NCI-H187 (cell line): Measurements from ENCODE around the gene UMPS.
"Not testable (repeated sequence)": the region's sequence is repeated elsewhere in the genome, so short reads cannot be mapped to it uniquely, and the experiment has no call there.

Experiments
- DNase-seq, 2 experiments: peaks; one replicate each; lab custom pipeline; 2025; lab: John Stamatoyannopoulos, UW

UMPS gene

DNA sequence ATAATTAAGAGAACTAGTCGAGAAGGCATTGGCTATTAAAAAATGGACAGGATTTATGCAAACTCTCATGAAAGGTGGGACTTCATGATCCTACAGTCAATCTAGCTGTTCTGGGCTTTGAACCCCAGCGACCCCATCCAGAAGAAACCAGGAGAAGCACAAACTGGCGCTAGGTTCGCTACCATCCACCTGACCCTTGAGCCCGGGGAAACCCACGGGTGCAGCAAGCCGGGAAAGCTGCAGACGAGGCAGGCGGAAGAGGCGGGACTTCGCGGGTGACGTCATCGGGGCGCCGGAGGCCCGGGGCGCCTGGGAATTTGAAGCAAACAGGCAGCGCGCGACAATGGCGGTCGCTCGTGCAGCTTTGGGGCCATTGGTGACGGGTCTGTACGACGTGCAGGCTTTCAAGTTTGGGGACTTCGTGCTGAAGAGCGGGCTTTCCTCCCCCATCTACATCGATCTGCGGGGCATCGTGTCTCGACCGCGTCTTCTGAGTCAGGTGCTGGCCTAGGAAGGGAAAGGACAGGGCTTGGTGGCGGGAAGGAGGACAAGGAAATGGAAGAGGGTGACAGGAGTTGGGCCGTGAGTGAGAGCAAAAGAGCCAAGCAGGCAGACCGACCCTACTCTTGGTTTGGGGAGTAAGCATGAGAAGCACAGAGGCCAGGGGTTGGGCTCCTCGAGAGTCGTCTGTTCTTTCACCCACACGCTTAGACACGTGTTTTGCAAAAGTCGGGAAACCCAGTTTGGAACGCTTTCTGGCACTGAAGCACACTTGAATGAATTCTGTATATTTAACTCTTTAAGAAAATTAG lies at the start of gene UMPS:
TSS of gene UMPS (plus strand) at position 324 of the 812 bp plus-strand sequence. CDS start at position 344, 20 bp downstream.
- DNase-seq = peak; percentile 52 to 89

DNA sequence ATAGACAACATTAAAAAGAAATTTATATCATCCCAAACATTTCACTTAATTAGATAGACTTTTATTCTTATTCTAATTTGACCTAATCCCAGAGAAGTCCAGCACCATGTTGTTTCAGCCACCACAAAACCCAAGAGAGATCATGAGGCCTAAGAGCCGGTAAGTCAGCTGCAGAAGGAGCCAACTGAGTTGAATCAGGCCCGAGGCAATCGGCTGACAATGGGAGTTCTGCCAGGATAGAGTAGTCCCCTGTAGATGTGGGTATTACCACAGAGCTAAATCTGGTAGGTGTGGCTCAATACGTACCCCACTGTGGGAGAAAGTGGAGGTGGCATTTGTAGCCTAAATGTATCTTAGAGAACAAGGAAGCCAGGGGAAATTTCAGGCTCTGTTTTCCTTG lies 49.7 kb upstream of the UMPS start:
- DNase-seq = no peak

DNA sequence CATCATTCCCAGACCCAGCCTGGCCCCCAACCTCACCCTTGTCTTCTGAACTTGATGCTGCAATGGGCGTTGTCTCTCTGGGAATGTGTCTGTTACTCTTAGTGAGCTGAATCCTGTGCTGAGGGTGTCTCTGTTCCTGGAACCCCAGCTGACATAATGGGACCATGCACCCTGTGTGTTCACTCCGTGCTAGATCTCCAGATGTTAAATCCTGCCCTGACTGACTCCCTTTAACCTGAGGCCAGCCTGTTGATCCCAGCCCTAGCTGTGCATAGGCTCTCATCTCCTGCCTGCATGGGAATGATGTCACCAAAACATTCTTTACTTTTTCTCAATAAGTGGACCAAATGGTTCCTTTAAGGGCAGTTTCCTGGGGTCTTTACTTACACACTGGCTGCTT lies 48.0 kb upstream of the UMPS start:
- no peak for DNase-seq

DNA sequence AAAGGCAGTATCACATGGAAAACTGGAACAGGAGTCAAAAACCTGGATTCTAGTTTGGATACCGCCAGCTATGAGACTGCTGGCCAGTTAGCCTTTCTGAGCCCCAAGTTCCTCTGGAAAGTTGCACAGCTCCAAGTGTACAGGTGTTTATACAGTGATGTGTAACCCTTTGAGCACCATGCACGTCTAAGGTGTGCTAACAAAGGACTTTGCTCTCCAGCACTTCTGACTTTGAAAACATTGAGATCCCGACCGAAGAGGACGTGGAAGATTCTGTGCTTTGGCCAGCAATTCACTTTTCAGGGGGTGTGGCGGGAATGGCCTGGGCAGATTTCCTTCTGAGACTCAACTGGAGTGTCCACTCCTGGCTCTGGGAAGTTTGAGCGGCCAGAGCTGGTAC lies 45.8 kb upstream of the UMPS start:
- no peak for DNase-seq

DNA sequence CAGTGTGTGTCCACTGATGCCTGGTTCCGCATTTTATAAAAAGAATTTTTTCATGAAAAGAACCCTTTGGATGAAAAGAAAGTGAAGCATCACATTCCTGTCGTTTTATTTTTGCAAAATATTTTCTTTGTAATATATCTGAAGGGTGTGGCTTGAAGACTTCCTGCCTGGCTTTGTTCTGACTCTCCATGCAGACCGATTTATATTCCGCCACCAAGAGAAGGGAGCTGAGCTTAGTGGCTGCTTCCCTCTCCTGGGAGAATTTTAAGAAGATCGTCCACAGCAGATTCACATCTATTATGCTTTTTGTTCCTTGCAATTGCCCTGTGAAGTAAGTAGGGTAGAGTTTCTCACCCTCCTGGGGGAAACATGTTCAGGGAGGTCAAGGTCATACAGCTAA lies 45.2 kb upstream of the UMPS start:
- no peak for DNase-seq

DNA sequence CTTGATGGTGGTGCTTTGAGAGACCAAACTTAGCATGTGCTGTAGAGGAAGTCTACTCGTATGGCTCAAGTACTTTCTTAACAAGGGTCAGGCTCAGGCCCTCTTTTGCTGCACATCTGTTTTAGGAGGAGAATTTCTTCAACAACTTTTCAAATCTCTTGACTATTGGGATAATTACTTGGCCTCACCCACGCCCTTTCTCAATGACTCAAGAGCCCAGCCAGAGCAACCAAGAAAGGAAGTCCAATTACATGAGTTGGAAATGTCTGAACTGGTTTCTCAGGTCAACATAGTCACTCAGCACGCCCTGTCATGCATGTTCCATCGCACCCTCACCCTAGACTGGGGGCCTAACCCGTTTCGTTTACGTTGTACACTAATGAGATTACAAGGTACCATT lies 44.8 kb upstream of the UMPS start:
- DNase-seq = no peak

DNA sequence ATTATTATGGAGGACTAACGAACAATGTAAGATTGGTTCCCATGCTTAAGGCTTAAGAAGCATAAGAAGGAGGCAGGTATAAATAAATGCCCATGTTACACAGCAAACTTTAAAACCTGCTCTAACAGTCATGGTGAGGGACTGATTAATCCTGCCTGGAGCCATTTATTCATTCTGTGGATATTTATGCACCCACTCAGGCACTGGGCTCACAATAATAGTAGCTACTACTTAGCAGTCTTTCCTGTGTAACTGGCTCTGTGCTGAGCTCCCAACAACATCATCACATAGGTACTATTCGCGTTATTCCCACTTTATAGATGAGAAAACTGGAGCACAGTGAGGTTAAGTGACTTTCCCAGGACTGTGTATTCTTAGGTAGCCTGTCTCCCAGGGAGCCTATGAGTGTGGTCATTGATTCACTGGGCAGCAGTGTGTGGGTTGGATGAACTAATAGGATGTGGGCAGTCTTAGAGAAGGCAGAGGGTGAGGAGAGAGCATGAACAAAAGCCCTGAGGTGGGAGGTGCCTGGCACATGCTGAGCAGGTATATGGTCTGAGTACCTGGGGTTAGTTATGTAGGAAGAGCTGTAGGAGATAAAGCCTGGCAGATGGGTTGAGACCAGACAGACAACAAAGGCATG lies 44.1 kb upstream of the UMPS start:
- no peak for DNase-seq

DNA sequence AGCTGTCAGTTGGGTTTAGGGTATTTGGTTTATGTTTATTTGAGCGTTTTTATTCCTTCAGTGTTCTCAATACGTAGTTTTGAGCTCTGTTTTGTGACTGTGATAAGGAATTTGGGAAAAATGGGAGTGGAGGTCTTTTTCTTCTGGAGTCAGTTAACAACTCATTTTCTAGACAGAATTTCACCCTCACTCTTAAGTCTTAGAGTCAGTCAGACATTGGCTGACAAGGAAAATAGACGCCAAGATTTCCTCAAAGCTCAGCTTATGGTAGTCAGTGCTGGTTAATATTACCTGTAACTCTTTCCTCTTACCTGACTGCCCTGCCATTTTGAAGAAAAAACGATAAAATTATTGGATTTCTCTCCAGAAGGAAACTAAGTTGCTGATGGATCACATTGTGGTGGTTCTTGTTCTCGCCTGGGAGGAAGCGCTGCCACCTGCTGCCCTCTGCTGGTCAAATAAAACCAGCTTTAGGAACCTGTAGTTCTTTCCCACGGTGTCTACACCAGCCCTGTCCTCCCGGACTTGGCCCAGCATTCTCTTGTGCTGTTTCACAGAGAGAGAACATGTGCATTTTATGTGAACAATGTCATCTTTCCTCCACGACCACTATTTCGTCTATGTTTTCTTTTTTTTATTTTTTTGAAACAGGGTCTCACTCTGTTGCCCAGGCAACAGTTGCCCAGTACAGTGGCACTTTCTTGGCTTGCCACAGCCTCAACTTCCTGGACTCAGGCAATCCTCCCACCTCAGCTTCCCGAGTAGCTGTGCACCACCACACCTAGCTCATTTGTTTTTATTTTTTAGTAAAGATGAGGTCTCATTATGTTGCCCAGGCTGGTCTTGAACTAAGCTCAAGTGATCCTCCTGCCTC lies 41.4 kb upstream of the UMPS start:
- peak in 1 of 2 experiments; percentile 18 for DNase-seq

DNA sequence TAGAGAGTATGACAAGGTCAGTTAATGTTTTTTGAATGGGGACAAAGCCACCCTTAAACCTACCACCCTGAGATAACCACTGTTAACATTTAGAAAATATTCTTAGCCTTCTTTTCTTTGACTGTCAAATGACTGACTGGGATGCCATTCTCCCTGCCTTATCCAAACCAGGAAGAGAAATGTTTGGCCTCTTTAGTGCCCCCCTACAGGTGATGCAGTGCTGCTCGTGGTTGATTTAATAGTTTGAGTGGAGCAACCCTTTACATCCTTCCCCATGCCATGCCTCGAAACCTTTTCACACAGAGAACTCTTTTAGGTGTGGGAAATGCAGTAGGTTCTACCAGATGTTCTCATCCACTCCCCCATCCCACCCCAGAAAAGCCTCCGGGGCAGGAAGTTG lies 38.7 kb upstream of the UMPS start:
- no peak for DNase-seq

DNA sequence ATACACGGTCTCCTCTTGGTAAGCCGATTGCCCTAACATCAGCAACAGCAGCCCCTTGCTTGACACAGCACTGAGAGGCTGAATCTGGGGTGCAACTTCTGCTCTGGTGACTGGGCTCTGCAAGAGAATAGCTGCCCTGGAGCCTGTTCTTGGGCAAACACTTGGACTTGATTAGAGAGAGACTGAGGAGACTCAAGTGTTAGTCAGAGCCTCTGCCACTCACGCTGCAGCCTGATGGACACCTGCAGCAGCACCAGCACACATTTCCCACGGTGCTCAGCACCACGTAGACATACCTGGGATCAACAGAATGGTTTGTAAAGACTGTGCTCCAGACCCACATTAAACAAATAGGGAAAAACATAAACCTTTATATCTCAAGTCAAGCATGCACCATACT lies 35.8 kb upstream of the UMPS start:
- no peak for DNase-seq

DNA sequence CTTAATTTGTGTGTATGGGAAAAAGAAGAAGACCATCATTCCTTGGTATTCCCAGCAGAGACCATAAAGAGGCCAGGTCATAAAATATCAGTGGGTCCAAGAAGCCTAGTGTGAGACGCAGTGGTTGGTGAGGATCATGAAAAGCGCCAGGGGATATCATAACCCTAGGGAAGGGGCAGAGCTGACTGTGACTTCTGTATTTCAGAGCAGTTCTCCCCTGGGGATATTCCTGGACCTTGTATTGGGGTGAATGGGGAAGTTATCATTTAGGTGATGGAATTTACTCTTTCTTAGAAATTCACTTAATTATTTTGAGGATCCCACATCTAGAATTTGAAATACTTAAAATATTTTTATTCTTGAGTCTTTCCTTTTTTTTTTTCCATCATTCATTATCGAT lies 34.9 kb upstream of the UMPS start:
- DNase-seq = no peak

DNA sequence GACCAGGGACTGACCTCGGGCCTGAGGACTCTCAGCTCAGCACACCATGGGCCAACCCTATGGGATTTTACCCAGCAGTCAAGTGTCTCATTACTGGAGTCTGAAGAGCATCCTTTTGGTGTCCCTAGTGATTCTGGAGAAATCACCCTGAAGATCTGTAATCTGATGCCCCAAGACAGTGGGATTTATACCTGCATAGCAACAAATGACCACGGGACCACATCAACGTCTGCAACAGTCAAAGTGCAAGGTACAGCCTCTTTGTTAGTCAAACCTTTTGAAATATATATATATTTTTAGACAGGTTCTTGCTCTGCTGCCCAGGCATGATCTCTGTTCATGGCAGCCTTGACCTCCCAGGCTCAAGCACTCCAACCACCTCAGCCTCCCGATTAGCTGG lies 34.2 kb upstream of the UMPS start:
- DNase-seq = peak in 1 of 2 experiments; percentile 1

DNA sequence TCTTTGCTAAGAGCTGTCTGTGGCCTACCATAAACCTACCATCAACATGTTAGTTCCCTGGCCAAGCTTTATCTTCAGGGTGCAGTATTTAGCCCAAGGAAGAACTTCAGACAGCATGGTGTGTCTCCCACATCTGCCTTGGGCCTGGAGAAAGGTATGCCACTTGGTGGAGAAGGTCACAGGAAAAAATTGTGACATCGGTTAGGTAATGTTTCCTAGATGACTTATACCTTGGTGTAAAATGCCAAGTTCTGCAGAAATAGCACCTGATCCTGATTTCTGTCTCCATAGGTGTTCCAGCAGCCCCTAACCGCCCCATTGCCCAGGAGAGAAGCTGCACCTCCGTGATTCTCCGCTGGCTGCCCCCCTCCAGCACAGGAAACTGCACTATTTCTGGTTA lies 33.0 kb upstream of the UMPS start:
- DNase-seq = no peak

DNA sequence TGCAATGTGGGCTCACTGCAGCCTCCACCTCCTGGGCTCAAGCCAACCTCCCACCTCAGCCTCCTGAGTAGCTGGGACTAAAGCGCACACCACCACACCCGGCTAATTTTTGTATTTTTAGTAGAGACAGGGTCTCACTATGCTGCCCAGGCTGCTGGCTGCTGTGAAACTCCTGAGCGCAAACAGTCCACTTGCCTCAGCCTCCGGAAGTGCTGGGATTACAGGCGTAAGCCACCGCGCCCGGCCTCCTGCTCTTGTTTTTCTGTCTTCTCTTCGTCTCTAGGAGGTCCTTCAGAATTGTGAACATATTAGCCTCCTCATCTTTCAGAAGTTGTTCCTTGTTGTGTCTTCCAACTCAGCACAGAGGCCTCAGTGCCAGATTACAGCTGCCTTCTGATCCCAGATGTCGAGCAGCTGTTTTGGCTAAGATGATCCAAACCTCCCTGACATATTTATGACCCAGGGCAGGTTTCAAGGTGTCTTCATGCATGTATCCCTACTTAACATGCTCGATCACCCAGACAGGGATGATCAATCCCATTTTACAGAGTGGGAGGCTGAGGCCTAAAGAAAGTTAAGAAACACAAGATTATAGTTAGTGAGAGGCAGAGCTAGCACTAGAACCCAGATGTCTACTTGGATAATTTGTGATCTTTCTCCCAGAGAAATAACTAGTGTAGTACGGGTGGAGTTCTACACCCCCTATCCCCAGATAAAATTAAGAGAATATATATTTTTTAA lies 32.1 kb upstream of the UMPS start:
- no peak for DNase-seq

DNA sequence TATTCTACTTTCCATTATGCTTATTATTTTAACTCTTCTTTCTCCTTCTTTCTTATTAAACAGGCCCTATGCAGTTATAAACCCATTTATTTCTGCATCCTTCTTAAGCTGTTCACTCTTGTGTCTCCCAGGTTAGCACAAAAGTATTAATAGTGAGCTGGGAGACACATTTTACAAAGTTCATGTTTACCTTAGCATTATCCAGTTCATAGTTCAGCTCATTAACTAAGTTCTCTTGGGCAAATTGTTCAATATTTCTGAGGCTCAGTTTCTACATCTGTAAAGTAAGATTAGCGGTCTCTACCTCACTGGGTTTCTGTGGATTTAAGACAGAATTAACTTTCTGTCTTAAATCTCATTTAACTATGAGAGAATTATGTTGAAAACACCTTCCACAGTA lies 31.2 kb upstream of the UMPS start:
- DNase-seq = no peak

DNA sequence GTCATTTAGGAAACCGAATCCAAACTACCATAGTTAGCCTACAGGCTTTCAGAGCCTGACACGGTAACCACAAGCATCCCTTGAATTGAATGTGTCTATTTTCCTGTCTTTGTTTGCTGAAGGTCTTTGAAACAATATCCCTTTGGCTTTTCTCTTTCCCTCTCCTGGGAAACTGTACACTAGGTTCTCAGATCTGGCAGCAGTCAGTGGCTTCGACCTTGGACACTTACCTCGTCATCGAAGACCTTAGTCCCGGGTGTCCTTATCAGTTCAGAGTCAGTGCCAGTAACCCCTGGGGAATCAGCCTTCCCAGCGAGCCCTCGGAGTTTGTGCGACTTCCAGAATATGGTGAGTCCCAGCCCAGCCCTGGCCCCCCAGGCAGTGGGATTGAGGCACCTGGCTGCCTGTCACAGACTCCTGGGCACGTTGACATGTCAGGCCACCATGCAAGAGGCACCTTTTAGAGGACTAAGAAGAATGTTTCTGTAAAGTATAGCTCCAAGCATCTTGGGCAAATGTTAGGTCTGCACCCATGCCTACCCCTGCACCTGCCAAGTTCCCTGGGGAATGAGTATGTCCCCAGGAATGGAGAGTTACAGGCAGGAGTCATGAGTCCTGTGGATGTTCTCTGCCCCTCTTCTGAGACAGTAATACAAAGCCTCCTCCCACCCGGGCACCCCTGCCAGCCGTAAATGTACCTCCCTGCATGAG lies 30.4 kb upstream of the UMPS start:
- no peak for DNase-seq

DNA sequence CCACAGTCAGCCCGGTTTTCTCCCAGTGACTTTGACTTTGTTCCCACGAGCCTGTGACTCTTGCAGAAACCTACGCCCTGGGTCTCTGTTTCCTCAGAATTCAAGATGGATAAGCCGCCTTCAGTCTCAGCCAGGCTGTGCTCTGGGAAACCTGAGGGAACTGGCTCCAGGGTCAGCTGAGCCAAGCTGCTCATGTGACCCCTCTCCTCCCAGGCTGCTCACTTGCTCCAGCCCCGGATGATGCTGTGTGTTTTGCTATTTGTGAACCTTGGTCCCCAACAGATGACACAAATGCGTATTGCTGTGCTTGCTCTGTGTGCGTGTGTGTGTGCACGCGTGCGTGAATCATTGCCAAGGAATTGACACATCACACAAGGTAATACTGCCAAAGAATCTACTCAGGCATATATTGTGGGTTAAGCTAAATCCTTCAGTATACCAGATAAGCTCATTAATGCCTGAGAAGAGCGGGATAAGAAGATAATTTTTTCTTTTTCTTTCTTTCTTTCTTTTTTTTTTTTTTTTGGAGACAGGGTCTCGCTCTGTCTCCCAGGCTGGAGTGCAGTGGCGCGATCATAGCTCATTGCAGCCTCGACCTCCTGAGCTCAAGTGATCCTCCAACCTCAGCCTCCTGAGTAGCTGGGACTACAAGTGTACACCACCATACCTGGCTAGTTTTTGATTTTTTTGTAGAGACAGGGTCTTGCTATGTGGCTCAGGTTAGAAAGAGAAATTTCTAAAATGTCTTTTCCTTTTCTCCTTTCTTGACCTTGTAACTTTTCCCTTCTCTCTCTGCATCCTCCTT lies 29.2 kb upstream of the UMPS start:
- no peak for DNase-seq

DNA sequence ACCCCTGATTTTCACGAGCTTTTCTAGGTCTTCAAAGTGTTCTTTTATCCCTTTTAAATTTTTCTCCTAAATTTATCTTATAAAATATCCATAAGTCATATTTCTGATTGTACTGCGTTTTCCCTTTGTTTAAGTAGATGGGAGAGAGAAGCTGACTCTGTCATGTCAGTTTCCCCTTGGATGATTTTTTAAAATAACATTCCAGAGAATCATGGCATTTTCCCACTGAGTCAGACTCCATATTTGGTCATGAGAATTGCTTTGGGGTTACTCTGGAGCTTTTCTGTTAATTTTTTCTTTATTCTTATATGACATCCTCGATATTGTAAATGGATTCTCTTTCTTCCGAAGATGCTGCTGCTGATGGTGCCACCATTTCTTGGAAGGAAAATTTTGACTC lies 28.6 kb upstream of the UMPS start:
- no peak for DNase-seq

DNA sequence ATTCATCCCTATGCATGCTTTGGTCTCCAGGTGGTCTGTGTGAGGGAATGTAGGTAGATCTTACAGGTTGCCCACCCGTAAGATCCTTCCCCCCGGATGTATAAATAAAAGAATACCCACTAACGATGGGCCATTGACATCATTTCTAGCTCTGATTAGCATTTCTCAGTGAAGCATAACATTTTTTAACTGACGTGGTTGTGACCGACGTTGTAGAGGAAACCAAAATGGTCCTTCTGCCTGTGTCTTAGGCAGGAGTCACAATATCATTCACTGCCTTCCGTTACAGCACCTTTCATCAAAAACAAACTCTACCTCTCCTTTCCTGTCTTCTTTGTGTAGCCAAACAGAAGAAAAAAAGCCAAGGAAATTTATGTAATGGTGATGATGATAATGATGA lies 27.3 kb upstream of the UMPS start:
- no peak for DNase-seq

DNA sequence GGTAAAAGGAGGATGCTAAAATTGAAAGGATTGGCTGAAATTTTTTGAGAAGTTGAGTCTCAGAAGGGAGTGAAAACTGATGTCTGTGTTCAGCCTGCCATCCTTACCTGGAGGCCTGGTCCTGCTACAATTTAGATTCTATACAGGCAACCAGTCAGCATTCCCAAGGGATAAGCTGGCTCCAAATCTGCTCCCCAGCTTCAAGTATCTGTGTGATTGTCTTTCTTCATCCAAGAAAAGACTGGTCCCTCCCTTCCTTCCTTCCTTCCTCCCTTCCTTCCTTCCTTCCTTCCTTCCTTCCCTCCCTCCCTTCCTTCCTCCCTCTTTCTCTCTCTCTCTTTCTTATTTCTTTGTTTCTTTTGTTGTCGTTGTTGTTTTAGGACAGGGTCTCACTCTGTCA lies 24.7 kb upstream of the UMPS start:
- no peak for DNase-seq

DNA sequence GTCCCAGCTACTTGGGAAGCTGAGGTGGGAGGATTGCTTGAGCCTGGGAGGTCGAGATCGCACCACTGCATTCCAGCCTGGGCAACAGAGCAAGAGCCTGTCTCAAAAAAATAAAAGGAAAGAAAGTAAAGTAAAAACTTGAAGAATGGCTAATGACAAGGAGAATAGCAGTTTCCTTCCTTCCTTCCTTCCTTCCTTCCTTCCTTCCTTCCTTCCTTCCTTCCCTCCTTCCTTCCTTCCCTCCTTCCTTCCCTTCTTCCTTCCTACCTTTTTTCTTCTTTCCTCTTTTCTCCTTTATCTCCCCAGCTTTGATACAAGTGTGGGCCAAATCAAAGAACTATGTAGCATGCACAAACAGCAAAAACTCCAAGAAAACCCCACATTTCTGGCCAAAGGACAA lies 23.0 kb upstream of the UMPS start:
- DNase-seq = not testable (repeated sequence)
